Fibroblast of pulmonary artery (primary cell): ENCODE results near the gene HEBP1.

Experiments used
- DNase-seq: peaks from one replicate; pipeline ENCODE4 v3.0.0-alpha.2; 2010; ENCODE audit warnings: low read depth
- H3K4me3 ChIP-seq: replicated peaks from 2 replicates; pipeline ENCODE4 v1.5.1; 2011; ENCODE audit warnings: low read depth, mild to moderate bottlenecking, control low read depth, low read length, moderate library complexity
- TF ChIP-seq, protein P1 (sequence below): IDR thresholded peaks from 2 replicates; pipeline ENCODE4 v1.5.1; 2011; ENCODE audit warnings: mild to moderate bottlenecking, control low read depth, low read length, inconsistent platforms; ENCODE audit errors: missing control alignments

Gene HEBP1

DNA sequence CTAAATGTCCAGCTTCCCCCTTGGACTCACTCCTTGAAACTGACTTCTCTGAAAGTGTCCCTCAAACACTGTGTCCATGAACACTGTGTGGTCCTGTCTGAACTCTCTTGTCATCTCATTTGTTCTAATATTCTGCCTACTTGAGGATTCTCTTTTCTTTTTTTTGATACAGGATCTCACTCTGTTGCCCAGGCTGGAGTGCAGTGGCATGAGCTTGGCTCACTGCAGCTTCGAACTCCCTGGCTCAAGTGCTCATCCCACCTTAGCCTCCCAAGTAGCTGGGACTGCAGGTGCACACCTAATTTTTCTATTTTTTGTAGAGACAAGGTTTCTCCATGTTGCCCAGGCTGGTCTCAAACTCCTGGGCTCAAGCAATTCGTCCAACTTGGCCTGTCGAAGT, 4.9 kb upstream of the HEBP1 start:
- TF ChIP-seq, protein P1, sequence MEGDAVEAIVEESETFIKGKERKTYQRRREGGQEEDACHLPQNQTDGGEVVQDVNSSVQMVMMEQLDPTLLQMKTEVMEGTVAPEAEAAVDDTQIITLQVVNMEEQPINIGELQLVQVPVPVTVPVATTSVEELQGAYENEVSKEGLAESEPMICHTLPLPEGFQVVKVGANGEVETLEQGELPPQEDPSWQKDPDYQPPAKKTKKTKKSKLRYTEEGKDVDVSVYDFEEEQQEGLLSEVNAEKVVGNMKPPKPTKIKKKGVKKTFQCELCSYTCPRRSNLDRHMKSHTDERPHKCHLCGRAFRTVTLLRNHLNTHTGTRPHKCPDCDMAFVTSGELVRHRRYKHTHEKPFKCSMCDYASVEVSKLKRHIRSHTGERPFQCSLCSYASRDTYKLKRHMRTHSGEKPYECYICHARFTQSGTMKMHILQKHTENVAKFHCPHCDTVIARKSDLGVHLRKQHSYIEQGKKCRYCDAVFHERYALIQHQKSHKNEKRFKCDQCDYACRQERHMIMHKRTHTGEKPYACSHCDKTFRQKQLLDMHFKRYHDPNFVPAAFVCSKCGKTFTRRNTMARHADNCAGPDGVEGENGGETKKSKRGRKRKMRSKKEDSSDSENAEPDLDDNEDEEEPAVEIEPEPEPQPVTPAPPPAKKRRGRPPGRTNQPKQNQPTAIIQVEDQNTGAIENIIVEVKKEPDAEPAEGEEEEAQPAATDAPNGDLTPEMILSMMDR: no peak
- H3K4me3 ChIP-seq: no peak overlapping the region
- no peak for DNase-seq

DNA sequence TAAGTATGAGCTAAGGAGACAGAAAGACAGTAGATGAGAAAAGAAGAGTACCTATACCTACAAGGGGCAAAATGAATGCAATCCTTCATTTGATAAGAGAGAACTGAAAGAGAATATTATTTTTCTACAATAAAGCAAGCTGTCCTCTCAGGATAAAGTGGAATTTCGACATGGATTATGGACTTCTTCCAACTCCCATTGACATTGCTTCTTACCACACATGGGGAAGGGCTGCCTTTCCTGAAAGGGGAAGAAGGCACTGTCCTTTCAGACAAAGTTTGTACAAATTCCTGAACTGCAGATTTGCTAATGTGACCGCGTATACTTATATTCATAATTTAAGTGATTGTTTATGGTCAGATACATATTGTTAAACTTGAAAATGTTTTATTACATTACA, 4.3 kb upstream of the HEBP1 start:
- H3K4me3 ChIP-seq: no peak overlapping the region
- peak; percentile 75 for DNase-seq
- TF ChIP-seq, protein P1: no peak

DNA sequence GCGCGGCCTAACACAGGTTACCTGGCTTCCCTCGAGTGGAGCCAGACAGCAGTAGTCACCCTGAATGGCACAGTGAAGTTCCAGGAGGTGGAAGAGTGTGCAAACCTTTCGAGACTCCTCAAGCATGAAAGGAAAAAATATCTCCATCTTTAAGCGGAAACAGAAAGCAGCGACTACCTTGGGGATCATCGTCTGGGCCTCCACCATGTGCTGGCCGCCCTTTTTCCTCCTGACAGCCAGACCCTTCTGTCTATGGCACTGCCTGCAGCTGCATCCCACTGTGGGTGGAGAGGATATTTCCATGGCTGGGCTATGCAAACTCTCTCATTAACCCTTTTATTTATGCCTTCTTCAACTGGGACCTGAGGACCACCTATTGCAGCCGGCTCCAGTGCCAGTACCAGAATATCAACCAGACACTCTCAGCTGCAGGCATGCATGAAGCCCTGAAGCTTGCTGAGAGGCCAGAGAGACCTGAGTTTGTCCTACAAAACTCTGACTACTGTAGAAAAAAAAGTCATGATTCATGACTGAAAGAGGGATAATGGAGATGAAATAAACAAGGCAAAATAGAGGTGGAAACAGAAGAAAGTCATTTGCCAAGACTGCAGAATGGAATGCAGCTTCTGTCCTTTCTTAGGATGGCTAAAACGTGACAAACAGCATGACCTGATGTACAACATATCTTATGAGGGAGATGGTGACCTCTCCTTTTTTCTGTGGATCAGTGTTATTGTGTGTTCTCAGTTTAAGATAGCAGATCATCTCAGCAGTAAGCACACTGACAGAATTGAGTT, 2.4 kb upstream of the HEBP1 start:
- H3K4me3 ChIP-seq: no peak overlapping the region
- no peak for DNase-seq
- TF ChIP-seq, protein P1: no peak

DNA sequence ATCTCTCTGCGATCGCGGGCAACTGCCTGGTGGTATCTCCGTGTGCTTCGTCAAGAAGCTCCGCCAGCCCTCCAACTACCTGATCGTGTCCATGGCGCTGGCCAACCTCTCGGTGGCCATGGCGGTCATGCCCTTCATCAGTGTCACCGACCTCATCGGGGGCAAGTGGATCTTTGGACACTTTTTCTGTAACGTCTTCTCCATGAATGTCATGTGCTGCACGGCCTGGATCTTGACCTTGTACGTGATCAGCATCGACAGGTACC, 1.6 kb upstream of the HEBP1 start:
- H3K4me3 ChIP-seq: peak overlapping the region; percentile 94
- no peak for DNase-seq
- TF ChIP-seq, protein P1: no peak

DNA sequence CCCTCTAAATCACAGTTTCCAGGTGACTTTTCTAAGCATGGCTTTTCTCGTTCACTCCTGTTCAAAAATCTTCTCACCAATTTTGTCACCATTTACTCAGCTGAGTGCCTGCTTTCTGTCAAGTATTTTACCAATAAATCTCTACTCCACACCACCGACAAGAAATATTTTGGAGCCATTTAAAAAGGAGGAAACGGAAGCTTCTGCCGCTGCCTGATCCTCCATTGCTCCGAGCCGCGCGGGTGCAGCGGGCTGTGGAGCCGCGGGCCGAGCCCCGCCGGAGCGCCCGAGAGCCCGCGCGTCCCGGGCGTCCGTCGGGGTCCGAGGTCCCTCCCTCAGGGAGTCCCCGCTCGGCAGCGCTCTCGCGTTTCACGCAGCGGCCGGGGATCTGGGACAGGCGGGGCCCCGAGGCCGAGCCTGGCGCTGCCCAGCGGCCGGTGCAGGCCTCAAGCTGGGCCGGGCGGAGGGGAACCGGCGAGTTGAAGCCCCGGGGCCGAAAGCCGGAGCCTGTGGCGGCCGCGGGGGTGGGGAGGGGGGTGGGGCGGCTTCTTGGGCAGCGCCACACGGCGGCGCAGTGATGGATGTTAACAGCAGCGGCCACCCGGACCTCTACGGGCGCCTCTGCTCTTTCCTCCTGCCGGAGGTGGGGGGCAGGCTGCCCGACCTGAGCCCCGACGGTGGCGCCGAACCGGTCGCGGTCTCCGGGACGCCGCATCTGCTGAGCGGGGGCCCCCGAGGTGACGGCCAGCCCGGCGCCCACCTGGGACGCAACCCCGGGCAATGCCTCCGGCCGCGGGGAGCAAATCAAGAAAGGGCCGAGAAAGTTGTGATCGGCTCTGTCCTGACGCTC, 1.1 kb upstream of the HEBP1 start:
- peak overlapping the region; percentile 94 for H3K4me3 ChIP-seq
- TF ChIP-seq, protein P1: peak; percentile 19
- peak; percentile 55 for DNase-seq

DNA sequence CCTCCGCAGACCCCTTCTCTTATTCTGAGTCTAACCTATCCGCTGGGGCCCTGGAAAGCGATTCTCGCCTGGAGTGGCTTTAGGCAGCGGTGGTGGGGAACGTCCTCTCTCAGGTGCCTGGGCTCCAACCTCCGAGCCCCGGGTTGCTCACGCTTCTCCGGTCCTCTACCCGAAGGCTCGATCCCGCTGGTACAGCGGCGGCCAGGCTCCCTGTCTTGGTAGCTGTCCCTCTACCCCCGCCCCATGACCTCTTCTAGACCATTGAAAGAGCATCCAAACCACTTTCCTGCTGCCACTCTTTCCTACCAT, 505 bp upstream of the HEBP1 start:
- TF ChIP-seq, protein P1: no peak
- peak overlapping the region; percentile 94 for H3K4me3 ChIP-seq
- DNase-seq: no peak
